Muscle of arm (tissue), 12 donors: ENCODE data around the gene PPIG. TPM values are rescaled to one million over a fixed set of nuclear protein-coding genes. Genes with fewer than 3 reads are reported as not detected.
"Not testable (repeated sequence)": the region's sequence is repeated elsewhere in the genome, so short reads cannot be mapped to it uniquely, and the experiment has no call there.

Source experiments
- DNase-seq: peaks from one replicate; pipeline ENCODE4 v3.0.0-alpha.2; 2013
- polyA plus RNA-seq, 12 donors: library from polyadenylated mRNA; unstranded; fragments of 120-200 nt; gene quantifications; one replicate each; pipeline ENCODE4 v1.2.1, GENCODE V29; 2013; ENCODE audit not compliant: insufficient read length in 12 of 12

The PPIG gene
- polyA plus RNA-seq, 12 donors, result 47.0 to 124 (median 55.9) TPM; not detected in 1

DNA sequence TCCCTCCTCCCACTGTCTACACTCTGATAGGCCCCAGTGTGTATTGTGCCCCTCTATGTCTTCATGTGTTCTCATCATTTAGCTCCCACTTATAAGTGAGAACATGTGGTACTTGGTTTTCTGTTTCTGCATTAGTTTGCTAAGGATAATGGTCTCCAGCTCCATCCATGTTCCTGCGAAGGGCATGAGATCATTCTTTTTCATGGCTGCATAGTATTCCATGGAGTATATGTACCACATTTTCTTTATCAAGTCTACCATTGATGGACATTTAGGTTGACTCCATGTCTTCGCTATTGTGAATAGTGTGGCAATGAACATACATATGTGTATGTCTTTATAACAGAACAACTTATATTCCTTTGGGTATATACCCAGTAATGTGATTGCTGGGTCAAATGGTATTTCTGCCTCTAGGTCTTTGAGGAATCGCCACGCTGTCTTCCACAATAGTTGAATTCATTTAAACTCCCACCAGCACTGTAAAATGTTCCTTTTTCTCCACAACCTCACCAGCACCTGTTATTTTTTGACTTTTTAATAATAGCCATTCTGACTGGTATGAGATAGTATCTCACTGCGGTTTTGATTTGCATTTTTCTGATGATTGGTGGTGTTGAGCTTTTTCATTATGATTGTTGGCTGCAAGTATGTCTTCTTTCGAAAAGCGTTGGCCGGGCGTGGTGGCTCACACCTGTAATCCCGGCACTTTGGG is 1.4 kb upstream of the PPIG start:
- not testable (repeated sequence) for DNase-seq

DNA sequence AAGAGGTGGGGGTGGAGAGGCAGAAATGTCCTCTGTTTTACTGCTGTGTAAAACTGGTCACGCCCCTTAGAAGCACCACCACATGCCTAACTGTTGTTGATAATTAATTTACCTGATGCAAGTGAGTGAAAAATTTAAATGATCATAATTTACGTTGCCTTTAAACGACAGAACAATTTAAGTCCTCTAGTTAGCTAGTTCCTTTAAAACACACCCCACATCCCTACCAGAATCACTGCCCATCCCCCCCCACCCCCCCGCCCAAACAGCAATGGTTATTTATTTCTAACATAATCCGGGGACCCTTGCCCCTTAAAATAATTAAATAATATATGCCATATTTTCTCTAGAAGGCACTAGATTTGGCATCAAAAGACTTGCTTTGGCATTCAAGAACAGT is 633 bp upstream of the PPIG start:
- no peak for DNase-seq

DNA sequence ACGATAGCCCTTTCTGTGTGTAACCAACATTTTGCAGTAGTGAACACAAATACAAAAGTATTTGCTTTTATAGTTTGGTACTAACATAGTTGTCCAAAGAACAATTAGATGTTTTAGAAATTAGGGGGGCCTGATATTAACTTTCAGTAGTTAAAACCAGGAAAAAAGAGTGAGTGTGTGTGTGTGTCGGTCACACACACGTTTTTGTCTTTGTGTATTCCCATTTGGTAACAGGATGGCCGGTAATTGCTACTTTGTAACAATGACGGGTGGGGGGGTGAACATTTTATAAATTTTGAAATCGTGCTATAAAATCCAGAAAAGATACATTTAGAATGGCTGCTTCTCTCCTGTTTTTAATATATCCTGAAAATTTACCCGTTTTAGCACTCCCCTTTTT is 1.5 kb downstream of the PPIG start:
- DNase-seq, result no peak

DNA sequence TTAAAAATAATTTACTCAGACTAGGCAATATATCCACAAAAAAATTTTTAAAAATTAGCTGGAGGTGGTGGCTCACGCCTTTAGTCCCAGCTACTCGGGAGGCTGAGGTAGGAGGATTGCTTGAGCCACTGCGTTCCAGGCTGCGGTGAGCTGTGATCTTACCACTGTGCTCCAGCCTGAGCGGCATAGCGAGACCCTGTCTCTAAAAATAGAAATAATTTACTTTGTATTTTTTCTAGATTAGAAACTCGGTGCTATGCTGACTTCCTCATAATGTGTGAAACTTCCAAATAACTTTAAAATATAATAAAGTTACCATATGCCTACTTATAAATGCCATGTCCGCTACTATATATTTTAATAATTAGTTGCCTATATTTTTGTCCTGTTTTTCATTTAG is 6.7 kb downstream of the PPIG start:
- no peak for DNase-seq

DNA sequence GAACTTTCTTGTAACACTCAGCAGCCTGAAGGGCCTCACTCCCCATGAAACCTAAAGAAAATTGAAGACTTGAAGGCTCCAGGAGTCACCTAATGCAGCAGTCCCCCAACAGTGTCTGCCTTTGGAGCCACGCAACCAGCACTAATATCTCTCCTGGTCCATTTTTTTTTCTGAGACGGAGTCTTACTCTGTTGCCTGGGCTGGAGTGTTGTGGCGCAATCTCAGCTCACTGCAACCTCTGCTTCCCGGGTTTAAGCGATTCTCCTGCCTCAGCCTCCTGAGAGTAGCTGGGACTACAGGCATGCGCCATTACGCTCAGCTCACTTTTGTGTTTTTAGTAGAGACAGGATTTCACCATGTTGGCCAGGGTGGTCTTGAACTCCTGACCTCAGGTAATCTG is 12.4 kb downstream of the PPIG start:
- DNase-seq, result not testable (repeated sequence)

DNA sequence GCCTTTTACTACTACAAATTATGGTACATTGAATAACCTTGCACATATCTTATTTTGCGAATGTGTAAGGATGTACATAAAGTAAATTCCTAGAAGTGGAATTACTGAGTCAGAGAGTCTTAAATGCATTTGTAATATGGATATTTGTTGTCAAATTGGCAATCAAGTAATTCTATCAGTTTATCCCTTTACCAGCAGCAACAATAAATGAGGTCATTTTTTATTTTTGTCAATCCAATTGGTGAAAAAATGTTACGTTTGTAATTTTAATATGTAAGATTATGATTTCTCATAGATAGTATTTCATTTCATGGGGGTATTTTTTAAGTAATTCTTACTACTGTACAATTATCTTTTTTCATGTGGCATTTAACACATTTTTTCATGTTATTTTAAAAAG is 14.8 kb downstream of the PPIG start:
- DNase-seq, result no peak

DNA sequence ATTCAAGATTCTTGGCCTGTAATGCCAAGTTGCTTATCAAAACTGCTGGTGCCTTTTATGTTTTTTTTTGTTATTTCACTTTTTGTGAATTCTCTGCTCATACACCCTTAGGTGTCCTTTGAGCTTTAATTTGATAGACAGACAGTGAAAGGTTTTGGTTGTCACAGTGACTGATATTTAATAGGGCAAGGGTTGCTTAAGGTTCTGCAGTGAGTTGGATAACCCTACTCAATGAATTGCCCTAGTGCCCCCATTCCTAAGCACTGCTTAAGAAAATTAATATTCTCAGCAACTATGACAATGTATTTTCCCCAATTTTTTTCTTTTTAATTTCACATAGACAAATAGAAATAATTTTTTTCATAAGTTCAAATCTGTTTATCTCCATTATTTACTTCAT is 15.4 kb downstream of the PPIG start:
- DNase-seq, result no peak

DNA sequence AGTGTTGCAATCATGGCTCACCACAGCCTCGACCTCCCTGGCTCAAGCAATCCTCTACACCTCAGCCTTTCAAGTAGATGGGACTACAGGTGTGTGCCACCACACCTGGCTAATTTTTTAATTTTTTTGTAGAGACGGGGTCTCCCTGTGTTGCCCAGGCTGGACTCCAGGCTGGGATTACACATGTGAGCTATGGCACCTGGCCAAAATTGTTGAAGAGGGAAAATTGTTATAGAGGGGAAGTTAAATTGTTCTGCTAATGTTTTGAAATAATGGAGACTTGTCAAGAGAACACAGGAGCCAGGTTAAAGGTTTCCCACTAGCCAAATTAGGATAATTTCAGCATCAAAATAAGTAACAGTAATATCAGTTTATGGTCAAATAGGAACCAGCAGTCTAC is 25.1 kb downstream of the PPIG start:
- DNase-seq, result no peak

DNA sequence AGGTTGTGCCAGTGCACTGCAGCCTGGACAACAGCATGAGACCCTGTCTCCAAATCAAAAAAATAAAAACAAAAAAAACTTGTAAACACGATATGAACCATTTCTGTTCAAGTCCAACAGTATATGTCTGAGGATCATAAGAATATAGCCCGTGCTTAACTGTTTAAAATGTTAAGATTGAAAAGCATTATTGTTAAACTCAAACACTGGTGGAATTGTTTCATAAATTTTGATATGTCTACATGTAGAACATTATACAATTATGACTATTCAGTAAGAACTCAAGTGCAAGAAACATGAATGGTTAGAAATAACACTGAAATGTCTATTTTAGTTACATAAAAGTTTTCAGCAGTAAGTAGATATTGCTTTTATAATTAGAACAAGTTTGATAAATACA is 29.7 kb downstream of the PPIG start:
- DNase-seq, result no peak

DNA sequence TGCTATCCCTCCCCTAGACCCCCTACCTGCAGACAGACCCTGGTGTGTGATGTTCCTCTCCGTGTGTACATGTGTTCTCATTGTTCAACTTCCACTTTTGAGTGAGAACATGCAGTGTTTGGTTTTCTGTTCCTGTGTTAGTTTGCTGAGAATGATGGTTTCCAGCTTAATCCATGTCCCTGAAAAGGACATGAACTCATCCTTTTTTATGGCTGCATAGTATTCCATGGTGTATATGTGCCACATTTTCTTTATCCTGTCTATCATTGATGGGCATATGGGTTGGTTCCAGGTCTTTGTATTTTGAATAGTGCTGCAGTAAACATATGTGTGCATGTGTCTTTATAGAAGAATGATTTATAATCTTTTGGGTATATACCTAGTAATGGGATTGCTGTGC is 31.8 kb downstream of the PPIG start:
- DNase-seq, result not testable (repeated sequence)

DNA sequence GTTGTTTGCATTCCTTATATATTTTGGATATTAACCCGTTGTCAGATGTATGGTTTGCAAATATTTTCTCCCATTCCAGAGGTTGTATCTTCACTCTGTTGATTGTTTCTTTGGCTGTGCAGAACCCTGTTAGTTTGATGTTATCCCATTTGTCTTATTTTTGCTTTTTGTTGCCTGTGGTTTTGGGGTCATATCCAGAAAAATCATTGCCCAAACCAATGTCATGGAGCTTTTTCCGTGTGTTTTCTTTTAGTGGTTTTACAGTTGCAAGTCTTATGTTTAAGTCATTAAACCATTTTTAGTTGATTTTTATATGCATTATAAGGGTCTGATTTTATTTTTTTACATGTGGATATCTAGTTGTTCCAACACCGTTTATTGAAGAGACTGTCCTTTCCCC is 35.8 kb downstream of the PPIG start:
- DNase-seq, result no peak

DNA sequence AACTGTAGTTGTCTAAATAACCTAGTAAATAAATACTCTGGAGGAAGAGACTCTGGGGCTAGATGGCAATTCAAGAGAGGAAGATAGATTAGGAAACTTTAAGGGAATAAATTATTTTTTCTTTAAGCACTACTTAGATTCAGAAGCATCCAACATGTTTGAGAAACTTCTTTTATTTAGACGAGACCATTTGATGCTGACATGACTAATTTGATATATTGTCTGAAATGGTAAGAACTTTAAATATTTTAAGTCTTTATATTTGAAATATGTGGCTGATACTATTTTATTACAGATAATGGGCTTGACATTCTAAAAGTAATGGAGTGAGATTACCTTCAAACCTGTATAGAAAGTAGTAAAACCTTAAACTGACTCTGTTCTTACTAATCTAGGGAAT is 36.4 kb downstream of the PPIG start:
- DNase-seq, result no peak

DNA sequence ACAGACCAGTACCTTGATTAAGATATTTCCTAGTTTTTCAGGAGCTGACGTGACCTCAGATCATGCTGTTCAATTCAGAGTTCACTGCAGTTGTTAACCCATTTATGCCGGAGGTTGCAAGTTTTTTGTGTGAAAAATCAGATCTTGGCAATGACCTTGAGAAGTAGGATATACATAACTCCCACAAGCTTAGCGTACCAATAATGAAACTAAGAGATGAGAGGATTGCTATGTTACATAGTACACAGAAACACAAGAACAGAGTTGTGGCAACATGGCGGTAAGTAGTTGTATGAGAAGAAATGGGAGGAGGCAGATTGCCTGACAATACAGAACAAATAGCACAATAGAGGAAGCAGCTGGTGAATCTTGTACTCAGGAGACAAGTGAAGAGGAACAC is 39.1 kb downstream of the PPIG start:
- no peak for DNase-seq

DNA sequence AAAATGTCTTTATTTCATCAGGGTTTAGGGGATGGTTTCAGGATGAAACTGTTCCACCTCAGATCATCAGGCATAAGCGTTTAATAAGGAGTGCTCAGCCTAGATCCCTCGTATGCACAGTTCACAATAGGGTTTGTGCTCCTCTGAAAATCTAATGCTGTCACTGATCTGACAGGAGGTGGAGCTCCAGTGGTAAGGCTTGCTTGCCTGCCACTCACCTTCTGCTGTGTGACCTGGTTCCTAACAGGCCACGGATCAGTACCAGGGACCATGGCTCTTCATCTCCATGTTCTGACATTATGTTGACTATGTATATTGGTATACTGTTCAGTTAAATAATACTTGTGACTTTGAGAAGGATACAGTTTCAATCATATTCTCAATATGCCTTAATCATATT is 41.6 kb downstream of the PPIG start:
- DNase-seq, result no peak

DNA sequence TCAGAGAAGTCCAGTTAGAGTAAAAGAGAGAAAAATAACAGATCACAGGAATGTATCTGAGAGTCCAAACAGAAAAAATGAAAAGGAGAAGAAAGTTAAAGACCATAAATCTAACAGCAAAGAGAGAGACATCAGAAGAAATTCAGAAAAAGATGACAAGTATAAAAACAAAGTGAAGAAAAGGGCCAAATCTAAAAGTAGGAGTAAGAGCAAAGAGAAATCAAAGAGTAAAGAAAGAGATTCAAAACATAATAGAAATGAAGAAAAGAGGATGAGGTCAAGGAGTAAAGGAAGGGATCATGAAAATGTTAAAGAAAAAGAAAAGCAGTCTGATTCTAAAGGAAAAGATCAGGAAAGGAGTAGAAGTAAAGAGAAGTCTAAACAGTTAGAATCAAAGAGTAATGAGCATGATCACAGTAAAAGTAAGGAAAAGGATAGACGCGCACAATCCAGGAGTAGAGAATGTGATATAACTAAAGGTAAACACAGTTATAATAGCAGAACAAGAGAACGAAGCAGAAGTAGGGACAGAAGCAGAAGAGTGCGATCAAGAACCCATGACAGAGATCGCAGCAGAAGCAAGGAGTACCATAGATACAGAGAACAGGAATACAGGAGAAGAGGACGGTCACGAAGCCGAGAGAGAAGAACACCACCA is 52.4 kb downstream of the PPIG start:
- DNase-seq, result no peak

DNA sequence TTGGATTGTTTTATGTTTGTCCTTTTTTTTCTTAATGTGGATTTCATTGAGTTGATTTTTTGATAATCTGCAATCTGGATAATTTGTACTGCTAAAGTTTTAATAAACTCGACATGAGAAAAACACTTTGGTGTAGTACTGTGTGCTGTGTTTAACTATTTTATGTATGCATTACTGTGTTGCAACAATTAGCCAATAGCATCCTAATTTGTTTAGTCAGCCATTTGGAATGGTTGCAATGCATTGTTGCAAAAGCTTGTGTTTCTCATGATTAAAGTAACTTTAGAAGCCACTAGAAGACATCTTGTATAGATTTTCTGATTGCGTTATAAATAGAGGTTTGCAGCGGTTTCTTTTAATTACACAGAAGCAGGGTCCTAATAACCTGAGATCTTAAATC is 53.5 kb downstream of the PPIG start:
- DNase-seq, result no peak

DNA sequence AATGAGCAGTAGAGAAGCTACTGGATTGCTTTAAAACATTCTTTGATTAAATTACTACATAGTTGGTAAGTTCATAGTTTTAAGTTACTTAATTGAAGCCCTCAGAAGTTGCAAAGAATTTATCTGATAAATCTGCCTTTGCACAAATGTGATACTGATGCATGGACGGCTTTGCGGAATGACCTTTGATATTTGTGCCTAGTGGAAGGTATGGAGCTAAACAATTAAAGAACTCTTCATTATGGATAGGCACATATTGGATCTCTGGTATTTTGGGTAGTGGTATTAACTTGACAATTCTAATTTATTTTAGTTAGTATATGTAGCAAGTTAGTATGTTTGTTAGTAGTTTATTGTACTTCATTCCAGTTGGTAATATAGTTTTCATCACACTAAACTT is 56.0 kb downstream of the PPIG start:
- no peak for DNase-seq

DNA sequence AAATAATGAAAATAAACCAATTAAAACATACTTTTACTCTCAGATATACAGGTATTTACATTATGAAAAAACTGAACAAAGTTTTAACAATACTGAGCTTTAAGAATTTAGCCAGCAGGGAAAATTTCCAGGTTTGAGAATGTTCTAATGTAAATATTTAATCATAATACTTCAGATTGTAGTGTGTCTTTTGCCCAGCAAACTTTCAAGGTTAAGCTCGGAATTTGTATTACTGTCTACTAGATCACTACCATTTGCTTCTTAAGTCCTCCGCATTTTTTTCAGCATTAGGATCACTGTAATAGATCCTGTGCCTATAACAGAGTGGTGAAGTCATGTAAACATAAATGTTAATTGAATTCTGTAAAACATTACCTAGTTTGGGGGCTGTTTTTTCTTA is 57.3 kb downstream of the PPIG start:
- DNase-seq, result no peak

DNA sequence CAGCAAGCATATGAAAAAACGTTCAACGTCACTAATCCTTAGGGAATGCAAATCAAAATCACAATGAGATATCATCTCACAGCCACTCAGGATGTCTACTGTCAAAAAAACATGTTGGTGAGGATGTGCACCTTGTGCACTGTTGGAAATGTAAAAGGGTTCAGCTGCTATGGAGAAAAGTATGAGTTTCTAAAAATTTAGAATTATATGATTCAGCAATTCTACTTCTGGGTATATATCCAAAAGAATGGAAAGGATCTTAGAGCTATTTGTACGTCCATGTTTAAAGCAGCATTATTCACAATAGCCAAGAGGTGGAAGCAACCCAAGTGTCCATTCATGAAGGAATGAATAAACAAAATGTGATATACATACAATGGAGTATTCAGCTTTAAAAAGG is 60.0 kb downstream of the PPIG start:
- no peak for DNase-seq

DNA sequence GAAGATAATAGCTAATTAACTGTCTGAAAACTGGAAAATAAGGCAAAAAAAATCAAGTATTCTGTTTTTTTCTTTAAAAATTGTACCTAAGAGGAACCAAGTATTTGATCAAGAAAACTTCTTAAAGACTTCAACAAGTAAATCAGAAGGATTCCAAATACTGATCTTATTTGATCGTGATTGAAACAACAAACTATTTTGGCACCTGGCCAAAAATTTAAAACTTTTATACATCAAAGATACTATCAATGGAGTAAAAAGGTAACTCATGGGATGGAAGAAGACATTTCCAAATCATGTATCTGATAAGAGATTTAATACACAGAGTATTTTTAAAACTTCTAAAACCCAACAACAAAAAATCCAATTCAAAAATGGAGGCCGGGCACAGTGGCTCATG is 63.3 kb downstream of the PPIG start:
- no peak for DNase-seq

DNA sequence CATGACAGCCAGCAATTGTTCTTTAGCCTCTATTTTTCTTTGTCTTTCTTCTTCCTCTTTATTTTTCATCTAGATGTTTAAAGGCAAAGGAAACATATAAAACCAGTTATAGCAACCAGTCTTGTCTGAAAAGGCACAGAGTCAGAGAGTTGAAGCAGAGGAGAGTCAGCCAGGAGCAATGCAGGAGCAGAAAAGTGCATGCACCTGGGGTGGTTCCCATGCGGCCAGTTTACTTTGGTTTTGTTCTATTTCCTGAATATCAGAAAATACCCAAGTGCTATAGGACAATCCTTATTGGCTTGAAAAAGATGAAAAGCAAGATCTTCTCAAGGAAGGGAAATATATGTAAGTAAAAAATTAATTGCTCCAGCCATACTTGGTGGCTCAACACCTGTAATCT is 65.1 kb downstream of the PPIG start:
- no peak for DNase-seq

DNA sequence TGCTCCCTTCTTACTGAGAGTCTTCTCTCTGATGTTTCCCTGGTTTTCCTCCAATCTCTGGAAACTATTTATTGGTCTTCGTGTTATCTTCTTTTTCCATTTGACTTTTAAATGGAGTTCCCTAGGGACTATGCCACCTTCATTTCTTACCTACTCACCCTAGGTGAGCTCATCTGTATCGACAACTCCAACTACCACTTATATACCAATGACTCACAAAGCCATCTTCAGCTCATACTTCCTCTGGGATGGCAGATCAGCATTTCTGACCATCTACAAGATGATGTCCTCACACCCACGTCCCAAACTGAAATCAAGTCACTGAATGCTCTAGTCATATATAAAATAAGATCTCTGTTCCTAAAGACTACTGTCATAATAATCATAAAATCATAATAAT is 69.5 kb downstream of the PPIG start:
- DNase-seq, result no peak

DNA sequence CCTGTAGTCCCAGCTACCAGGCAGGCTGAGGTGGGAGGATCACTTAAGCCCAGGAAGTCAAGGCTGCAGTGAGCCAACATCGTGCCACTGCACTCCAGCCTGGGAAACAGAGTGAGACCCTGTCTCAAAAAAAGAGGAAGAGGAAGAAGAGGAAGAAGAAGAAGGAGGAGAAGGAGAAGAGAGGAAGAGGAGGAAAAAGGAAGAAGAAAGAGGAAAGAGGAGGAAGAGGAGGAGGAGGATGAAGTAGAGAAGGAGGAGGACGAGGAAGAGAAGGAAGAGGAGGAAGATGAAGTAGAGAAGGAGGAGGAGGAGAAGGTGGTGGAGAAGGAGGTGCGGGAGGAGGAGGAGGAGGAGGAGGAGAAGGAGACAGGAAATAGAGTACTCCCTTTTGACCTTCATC is 72.0 kb downstream of the PPIG start:
- DNase-seq, result no peak

DNA sequence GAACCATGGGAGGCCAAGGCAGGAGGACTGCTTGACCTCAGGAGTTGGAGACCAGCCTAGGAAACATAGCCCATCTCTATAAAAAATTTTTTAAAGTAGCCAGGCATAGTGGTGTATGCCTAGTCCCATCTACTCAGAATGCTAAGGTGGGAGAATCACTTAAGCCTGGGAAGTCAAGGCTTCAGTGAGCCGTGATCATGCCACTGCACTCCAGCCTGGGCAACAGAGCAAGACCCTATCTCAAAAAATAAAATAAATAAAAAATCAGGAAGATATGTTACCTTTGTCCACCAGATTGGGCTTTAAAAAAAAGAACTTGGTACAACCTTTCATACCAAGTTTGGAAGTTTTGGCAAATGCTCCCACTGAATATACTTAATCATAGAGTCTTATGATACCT is 74.7 kb downstream of the PPIG start:
- no peak for DNase-seq
